ENCODE data around the gene WASHC1.
"Not testable (repeated sequence)": the region's sequence is repeated elsewhere in the genome, so short reads cannot be mapped to it uniquely, and the experiment has no call there.

The WASHC1 gene

GRCh38 chr9:10207-10606, 19.0 kb downstream of the WASHC1 start:
- H3K9ac ChIP-seq (ENCODE audit: low read depth, low read length); H3K4me2 ChIP-seq (ENCODE audit: low read length); H3K4me3 ChIP-seq (ENCODE audit: low read length); H3K27me3 ChIP-seq (ENCODE audit: control insufficient read depth, insufficient read depth, low read length); H3K36me3 ChIP-seq (ENCODE audit: insufficient read depth, low read length); H3K9me3 ChIP-seq (replicated peaks; ENCODE audit: low read length); H3K4me1 ChIP-seq (ENCODE audit: control insufficient read depth, insufficient read depth, low read length): not testable (repeated sequence)
